Activated CD4-positive, alpha-beta T cell treated with anti-CD3 and anti-CD28 coated beads, Interleukin-2, Interleukin-4, amounts not matched to agents 100 ng/mL and 50 ng/mL, durations not matched to agents 16 hours and 8 hours (primary cell): ENCODE results near the gene ALDH4A1.

Source experiments
- DNase-seq: peaks from one replicate; pipeline ENCODE4 v3.0.0-alpha.2; 2020; ENCODE audit warnings: low spot score

Gene ALDH4A1

GRCh38 chr1:18922848-18923755 lies 20.7 kb upstream of the ALDH4A1 start:
- DNase-seq = no peak

DNA sequence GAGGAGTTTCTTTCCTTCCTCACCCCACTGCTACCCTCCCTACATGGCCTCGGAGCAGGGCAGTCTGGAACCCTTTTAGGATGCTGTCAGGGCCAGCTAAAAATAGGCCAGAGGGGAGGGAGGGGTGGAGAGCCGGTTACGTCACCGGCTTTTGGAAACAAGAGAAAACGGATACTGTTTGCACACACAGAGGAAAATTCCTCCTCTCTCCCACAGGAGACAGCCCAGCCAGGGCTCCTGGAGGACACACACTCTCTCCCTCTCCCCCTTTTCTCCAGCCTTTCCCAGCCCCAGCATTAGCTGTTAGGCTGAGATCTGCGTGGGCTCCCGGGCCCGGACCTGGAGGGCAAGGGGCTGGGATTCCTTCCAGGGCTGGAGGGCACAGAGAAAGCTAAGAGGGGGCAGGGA lies 20.0 kb upstream of the ALDH4A1 start:
- no peak for DNase-seq

DNA sequence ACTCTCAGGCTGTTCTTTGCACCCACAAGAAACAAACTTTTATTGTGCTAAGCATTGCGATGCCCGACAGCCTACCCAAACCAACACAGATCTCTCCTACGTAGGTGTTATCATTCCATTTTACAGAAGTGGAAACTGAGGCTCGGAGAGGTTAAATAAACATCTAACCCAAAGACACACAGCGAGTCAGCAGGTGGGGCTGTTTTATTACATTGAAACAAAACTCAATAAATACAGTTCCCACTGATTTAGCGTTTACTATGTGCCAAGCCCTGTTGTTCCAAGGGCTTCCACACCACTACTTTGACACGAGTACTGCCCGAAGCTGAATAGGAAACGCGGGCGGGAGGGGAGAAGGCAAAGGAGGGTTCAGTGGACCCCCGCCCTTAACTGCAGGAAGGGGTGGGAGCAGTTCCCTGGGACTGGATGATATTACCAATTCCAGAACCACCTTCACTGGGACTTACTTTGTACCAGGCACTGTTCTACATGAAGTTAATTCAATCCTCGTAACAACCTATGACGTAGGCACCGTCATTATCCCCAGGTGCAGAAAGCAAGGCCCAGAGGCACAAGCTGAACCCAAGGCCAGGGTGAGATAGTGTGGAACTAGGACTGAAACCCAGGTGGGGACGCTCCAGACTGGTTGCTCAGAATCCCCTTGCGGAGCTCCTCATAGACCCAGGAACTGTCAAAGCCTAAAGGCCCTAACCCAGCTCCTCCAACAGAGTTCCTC lies 19.3 kb upstream of the ALDH4A1 start:
- DNase-seq = no peak

GRCh38 chr1:18920931-18921330 lies 18.6 kb upstream of the ALDH4A1 start:
- DNase-seq = no peak

DNA sequence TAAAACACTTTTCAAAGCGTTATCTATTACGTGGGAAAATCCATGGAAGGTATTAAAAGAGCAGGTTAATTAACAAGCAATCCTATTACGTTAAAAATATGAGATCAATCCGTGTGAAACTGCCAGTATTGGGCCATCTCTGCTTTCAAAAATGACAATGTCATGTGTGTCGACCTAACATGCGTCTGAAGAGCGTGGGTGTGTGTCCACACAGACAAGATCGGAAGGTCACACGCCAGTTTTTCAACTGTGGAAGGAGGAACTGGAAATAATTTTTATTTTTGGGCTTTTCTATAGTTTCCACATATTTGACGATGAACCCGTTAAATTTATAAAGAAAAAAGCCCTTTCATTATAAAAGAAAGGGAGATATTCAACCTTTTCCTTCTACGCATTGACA lies 17.6 kb upstream of the ALDH4A1 start:
- DNase-seq = no peak

DNA sequence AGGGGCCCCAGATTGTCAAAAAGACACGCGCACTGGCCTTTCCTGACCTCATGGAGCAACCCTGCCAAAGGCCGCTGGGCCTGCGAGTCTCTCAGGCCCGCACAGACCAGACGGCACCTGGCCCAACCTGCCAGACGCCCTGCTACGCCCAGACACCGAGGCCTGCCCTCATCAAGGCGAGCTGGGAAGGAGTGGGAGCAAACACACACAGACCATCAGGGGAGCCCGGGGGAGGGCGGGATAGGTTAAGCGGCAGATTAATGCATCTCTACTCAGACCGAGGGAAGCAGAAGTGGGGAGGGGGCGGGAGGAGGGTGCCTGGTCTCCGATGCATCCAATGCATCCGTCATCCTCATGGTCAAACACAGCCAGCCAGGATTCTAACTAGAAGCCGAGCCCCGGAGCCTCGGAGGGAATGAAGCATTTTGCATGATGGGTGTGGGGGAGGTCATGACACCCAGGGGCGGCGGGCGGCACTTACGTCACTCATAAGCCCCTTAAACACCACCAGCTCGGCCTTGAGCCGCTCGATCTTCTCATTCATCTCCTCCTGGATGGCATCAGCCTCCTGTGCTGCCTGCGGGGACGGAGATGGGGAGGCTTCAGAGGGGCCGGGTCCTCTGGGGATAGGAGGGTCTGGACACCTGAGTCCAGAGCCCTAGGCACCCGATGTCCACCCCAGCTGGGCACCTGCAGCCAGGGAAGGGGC lies 17.0 kb upstream of the ALDH4A1 start:
- DNase-seq = no peak

DNA sequence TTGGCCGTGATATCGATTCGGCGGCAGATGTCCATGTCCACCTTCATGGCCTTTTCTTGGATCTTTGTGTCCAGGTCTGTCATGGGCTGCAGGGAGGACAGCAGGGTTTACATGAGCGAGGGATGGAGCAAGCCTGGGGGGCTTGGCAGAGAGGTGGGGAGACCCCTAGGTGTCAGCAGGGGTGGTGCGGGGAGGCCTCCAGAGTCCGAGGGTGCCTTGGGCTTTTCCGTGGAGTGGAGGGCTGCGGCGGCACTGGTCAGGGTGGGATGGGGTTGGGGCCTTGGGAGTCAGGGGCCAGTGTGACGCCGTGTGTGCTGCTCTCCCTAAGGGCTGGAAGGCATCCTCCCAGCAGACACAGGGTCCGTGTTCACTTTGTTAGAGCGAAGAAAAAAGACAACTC lies 16.1 kb upstream of the ALDH4A1 start:
- no peak for DNase-seq

DNA sequence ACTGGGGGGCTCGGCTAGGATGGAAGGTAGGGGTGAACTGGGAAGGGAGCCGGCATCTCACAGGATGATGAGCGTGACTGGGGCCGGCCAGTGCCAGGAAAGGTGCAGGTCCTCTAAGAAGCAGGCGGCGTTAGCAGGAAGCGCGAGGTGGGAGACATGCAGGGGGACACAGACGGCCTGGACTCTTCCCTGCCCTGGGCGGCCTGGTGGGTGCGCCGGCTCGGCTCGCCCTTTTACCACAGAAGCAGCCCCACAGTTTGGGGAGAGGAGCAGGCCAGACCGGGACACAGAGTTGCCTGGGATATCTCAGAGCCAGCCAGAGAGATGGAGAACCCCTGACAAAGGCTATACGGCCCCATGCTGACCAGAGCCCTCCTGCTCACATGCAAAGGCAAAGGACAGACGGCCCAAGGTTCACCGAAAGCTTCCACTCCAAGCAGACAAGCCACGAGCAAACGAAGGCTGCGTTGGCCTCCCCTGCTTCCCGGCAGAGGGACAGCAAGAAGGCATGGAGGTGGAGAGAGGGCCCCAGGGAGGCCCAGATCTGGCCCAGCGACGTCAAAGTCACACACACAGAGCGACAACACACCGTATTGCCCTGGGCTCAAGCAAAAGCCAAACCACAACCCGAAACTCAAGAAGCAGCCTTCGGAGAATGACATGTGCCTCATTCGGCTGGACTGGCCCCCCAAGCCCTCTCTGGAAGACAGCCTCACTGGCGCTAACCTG lies 14.9 kb upstream of the ALDH4A1 start:
- DNase-seq = no peak

DNA sequence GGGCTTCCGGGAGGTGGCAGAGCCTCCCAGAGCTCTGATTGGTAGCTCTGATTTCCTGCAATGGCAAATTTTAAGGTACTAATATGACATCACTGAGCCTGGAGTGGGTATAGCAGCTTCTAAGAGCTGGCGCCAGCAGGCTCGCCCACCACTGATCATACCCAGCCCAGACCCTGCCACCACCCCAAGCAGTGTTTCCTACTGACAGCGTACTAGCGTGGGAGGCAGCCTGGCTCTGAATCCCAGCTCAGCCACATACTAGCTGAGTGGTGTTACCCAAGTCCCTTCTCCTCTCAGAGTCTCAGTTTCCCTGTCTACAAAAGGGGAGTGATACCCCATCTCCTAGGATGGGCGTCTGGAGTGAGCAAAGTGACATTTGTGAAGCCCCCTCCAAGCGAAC lies 13.0 kb upstream of the ALDH4A1 start:
- DNase-seq = no peak

GRCh38 chr1:18913065-18913835 lies 10.9 kb upstream of the ALDH4A1 start:
- DNase-seq = peak; percentile 67

DNA sequence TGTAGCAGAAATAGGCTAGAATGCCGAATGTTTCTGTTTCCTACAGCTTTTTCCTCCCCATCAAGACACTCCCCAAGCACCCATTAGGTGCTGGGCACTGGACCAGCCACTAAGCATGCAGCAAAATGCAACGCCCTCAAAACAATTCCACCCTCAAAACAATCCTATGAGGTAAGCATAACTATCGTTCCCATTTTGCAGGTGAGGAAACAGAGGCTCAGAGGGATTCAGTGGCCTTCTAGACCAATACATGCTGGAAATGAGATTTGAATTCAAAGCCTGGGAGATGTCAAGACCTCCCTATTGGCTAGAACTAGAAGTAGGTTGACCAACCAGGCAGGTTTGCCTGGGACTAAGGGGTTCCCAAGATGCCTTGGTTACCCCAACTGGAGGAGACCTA lies 10.2 kb upstream of the ALDH4A1 start:
- DNase-seq = no peak

- DNase-seq = no peak
Measured at GRCh38 chr1:18908911-18909771, 6.8 kb upstream of the ALDH4A1 start.

DNA sequence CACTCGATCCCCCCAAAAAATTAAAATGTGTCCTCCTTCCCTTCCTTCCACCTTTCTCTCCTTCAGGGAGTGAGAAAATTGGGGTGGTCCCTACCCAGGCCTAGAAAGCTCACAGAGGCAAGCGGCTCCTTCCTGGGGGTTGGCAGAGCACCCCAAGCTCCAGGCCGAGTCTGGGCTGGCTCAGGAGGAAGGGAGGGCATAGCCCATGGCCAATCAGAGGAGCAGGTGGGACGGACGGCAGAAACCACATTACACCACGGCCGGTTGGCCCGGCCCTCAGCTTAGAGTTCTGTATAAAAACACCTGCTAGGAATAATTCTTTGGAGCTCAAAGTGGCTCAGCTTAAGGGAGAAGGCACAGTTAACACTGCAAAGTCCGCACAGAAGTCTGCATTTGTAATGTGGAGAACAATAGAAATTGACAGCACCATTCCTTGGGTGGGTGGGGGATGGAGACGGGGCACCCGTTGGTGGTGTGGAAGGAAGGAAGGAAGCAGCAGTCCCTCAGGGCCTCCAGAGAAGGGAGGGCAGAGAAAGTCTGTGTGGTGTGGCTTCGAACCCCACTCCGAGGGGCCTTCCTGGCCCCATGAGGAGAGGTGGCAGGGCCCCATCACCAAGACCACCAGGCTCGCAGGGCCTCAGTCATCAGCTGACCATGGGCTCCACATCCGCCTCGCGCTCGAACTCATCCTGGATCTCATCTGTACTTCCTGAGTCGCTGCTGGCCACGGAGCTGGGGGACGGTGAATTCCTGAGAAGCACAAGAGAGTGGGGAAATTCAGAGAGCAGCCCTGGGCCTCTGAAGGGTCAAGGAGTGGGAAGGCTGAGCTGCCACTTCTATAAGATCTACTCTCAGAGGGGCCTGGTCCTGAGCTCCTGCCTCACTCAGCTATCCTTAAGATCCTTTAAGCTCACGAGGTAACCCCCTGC lies 5.8 kb upstream of the ALDH4A1 start:
- DNase-seq = no peak

DNA sequence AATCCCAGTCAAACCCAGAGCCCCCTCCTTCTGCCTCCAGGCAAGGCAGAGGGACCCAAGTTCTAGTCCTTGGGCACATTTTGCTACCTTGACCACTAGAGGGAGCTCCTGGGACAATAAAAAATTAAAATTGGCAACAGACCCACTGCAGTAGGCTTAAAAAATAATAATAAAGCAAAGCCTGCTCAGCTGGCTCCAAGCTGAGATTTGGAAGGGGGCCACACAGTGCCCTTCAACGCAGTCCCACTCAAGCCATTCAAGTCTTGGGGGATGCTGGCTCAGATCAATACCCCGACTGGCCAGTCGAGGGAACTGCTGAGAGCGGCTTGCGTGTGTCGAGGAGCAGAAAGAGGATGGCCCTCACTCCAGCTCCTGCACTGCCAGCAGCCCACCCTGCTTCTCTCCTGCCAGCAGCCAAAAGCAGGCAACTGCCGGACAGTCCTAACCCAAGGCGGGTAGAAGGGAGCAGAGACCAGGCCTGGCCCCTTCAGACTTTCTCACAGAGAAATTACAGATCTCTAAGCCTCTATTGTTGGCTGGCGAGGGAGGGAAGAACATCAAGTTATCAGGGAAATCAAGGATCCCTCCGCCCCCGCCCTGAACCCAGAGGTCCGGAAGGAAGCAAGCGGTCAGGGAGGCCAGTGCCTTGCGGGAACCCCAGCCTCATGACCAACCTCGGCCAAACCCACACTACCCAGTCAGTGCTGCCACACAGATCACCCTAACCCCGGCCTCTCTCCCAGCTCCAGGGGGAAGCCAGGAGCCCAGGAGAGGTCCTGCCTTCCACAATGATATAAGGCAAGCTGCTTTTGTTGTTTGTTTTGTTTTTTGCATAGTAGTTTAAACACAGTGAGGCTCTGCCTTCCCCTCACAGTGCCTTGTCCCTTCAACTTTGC lies 4.9 kb upstream of the ALDH4A1 start:
- peak; percentile 77 for DNase-seq

- no peak for DNase-seq
Measured at GRCh38 chr1:18903291-18903756, 969 bp upstream of the ALDH4A1 start.

- no peak for DNase-seq
Measured at GRCh38 chr1:18901952-18902522, 318 bp downstream of the ALDH4A1 start.

DNA sequence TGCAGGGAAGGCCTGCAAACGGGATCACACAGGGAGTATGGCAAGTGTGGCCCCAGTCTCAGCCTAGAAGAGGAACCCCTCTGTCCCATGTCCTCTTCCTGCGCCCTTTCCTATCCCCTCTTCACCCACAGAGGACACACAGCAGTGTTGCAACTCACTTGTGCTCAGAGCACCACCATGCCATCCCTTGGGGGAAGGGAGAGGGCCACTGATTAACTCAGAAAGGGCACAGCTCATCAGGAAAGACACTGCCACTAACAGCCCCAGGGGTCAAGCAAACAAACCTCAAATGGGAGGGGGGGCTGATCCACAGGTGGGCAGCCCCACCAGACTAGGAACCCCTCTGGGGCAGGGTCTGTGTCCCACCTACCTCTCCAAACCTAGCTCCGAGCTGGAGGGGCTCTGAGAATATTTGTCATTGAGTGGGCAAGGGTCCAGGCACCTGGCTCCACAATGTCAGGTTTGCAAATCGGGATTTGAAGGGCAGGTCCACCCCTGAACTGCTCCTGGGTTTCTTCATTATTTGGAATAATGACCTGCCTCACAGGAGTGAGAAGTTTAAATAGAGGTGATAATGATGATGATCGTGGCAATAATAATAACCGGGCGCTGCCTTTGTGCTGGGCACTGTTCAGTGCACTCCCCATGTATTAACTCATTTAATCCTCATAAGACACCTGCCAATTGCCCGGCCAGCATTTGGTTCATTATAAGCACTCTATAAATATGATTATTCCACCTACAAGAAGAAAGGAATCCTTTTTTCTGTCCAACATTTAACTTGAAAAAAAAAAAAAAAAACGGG lies 1.0 kb downstream of the ALDH4A1 start:
- DNase-seq = no peak
